Ishikawa (cell line): ENCODE measurements around the gene TXNRD3.

Experiments used
- CEBPB ChIP-seq: IDR thresholded peaks from 2 replicates; pipeline ENCODE4 v1.6.1; 2012
- CREB1 ChIP-seq: IDR thresholded peaks from 2 replicates; pipeline ENCODE4 v1.6.1; 2012; ENCODE audit warnings: low read depth
- EGR1 ChIP-seq: IDR thresholded peaks from 2 replicates; pipeline ENCODE4 v1.6.1; 2012
- EP300 ChIP-seq: IDR thresholded peaks from 2 replicates; pipeline ENCODE4 v1.6.1; 2012; ENCODE audit warnings: borderline replicate concordance
- FOXM1 ChIP-seq: IDR thresholded peaks from 2 replicates; pipeline ENCODE4 v1.6.1; 2012; ENCODE audit warnings: low read depth, borderline replicate concordance
- MAX ChIP-seq: IDR thresholded peaks from 2 replicates; pipeline ENCODE4 v1.6.1; 2012
- NFIC ChIP-seq: IDR thresholded peaks from 2 replicates; pipeline ENCODE4 v1.6.1; 2012
- RAD21 ChIP-seq: IDR thresholded peaks from 2 replicates; pipeline ENCODE4 v1.6.1; 2012; ENCODE audit warnings: low read depth
- REST ChIP-seq: IDR thresholded peaks from 2 replicates; pipeline ENCODE4 v1.6.1; 2012; ENCODE audit warnings: low read depth, mild to moderate bottlenecking
- TAF1 ChIP-seq: IDR thresholded peaks from 2 replicates; pipeline ENCODE4 v1.6.1; 2012; ENCODE audit warnings: low read depth, mild to moderate bottlenecking
- TCF12 ChIP-seq: IDR thresholded peaks from 2 replicates; pipeline ENCODE4 v1.6.1; 2012; ENCODE audit warnings: low read depth
- TEAD4 ChIP-seq: IDR thresholded peaks from 2 replicates; pipeline ENCODE4 v1.6.1; 2012
- USF1 ChIP-seq: IDR thresholded peaks from 2 replicates; pipeline ENCODE4 v1.6.1; 2012
- YY1 ChIP-seq: IDR thresholded peaks from 2 replicates; pipeline ENCODE4 v1.6.1; 2012; ENCODE audit warnings: low read depth
- ZBTB7A ChIP-seq: IDR thresholded peaks from 2 replicates; pipeline ENCODE4 v1.6.1; 2012; ENCODE audit warnings: low read depth

The TXNRD3 gene

GRCh38 chr3:126654571-126655383 is at the start of gene TXNRD3:
Gene TXNRD3 (minus strand): TSS chr3:126655124.
- TF ChIP-seq USF1 (peak; percentile 57), MAX (peak; percentile 57; the same call in 1 of the 2 replicates), TAF1 (peak; percentile 61), REST (no peak), TCF12 (peak; percentile 26; the same call in 1 of the 2 replicates), TEAD4 (no peak)

GRCh38 chr3:126703512-126704493 is 48.9 kb upstream of the TXNRD3 start, which contains the start of gene CHCHD6:
Gene CHCHD6 (plus strand): TSS chr3:126704240. CDS start chr3:126704313, 73 bp downstream.
- peak; percentile 47; the same call in 1 of the 2 replicates for TF ChIP-seq NFIC
- no peak for TF ChIP-seq CREB1
- peak; percentile 85 for TF ChIP-seq MAX
- TF ChIP-seq TEAD4: no peak; the same call in 1 of the 2 replicates
- no peak for TF ChIP-seq FOXM1
- 0 out of 2 replicates have a peak, but pooled peaks have one; percentile 57 for TF ChIP-seq TAF1
- TF ChIP-seq YY1: 0 out of 2 replicates have a peak, but pooled peaks have one; percentile 21

- TF ChIP-seq YY1 (no peak), MAX (no peak), CEBPB (no peak), RAD21 (no peak)
These were observed 44.1 kb upstream of the TXNRD3 start for GRCh38 chr3:126699011-126699410.

GRCh38 chr3:126696701-126697267 is 41.9 kb upstream of the TXNRD3 start:
- TF ChIP-seq RAD21 (no peak), TAF1 (no peak), NFIC (no peak), TEAD4 (no peak), CEBPB (no peak), MAX (no peak), TCF12 (no peak), EGR1 (no peak)

GRCh38 chr3:126693921-126694320 is 39.0 kb upstream of the TXNRD3 start:
- no peak for TF ChIP-seq FOXM1
- TF ChIP-seq CEBPB: no peak
- TF ChIP-seq TAF1: no peak
- TF ChIP-seq CREB1: no peak
- TF ChIP-seq EGR1: no peak
- TF ChIP-seq YY1: no peak
- TF ChIP-seq MAX: no peak
- no peak for TF ChIP-seq REST
- TF ChIP-seq TEAD4: no peak
- TF ChIP-seq USF1: no peak
- TF ChIP-seq ZBTB7A: no peak
- no peak for TF ChIP-seq NFIC
- TF ChIP-seq RAD21: no peak
- TF ChIP-seq TCF12: no peak
- TF ChIP-seq EP300: no peak
